ENCODE results near the gene CACNA1H. TPM values are rescaled to one million over a fixed set of nuclear protein-coding genes. Genes with fewer than 3 reads are reported as not detected.
"Not testable (repeated sequence)": the region's sequence is repeated elsewhere in the genome, so short reads cannot be mapped to it uniquely, and the experiment has no call there.

Gene CACNA1H
- total RNA-seq, 2 experiments from 2014 or later = 0.27 to 0.34 TPM

DNA sequence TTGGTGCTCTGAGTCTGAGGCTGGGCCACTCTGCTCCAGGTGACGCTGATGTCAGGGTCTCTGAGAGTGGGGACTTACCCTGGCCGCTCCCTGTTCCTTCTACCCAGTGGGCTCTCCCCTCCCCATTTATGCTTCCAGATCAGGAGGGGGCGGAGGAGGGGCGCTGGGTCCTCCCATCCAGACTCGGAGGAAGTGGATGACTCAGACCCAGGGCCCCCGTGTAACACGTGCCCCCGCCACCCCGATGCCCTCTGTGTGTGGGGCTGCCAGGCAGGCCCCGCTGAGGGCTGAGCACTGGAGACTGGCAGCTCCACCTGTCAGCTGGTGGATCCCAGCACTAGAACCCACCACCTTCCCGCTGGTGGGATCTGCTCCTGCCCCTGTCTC is 77.2 kb downstream of the CACNA1H start, which contains the start of gene TPSB2:
Gene TPSB2, minus strand, starts transcription at position 101 of the 387 bp plus-strand sequence. CDS start 233 bp downstream, outside the sequence.
- H3K27me3 Mint-ChIP-seq; POLR2A ChIA-PET; H3K4me3 Mint-ChIP-seq; intact Hi-C loops (cut with micrococcal nuclease); H3K4me1 Mint-ChIP-seq (ENCODE audit: low read depth); CTCF ChIA-PET; DNase-seq; H3K9me3 Mint-ChIP-seq; ATAC-seq; H3K36me3 Mint-ChIP-seq (ENCODE audit: low read depth); H3K27ac Mint-ChIP-seq: not testable (repeated sequence)

DNA sequence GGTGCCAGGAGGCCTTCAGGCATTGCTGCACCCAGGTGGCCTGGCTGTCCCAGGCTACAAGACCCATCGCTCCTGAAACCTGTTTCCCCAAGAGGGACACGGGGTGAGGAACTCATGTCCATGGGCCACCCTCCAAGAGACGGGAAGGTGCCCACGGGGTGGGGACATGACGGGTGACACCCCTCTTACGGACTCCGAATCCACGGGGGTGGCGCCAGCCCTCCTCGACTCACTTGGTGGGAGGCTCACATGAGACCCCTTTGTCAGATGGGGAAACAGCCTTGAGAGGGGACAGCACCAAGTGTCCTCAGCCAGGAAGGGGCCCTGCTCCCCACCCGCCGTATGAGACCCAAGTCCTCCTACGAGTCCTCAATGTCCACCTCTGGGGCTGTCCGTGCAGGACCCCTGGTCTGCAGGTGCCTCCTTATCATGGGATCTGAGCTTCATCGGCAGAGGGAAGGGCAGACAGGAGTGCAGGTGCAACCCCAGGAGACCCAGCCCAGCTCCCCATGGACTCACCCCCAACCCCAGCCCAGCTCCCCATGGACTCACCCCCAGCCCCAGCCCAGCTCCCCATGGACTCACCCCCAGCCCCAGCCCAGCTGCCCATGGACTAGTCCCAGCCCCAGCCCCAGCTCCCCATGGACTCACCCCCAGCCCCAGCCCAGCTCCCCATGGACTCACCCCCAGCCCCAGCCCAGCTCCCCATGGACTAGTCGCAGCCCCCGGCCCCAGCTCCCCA is 77.7 kb downstream of the CACNA1H start:
- POLR2A ChIA-PET; H3K27me3 Mint-ChIP-seq; H3K36me3 Mint-ChIP-seq (ENCODE audit: low read depth); ATAC-seq; DNase-seq; H3K27ac Mint-ChIP-seq; H3K4me1 Mint-ChIP-seq (ENCODE audit: low read depth); CTCF ChIA-PET; intact Hi-C loops (cut with micrococcal nuclease); H3K9me3 Mint-ChIP-seq; H3K4me3 Mint-ChIP-seq: not testable (repeated sequence)

DNA sequence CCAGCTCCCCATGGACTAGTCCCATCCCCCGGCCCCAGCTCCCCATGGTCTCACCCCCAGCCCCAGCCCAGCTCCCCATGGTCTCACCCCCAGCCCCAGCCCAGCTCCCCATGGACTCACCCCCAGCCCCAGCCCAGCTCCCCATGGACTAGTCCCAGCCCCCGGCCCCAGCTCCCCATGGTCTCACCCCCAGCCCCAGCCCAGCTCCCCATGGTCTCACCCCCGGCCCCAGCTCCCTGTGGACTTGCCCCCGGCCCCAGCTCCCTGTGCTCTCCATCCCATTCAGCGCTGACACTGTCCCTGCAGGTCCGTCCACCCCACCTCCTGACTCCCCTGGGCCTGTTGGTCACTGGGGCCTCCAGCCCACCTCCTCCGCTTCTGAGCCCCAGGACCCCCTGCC is 78.4 kb downstream of the CACNA1H start:
- H3K36me3 Mint-ChIP-seq (ENCODE audit: low read depth); H3K27me3 Mint-ChIP-seq; H3K27ac Mint-ChIP-seq; CTCF ChIA-PET; intact Hi-C loops (cut with micrococcal nuclease); DNase-seq; H3K4me3 Mint-ChIP-seq; ATAC-seq; POLR2A ChIA-PET; H3K4me1 Mint-ChIP-seq (ENCODE audit: low read depth); H3K9me3 Mint-ChIP-seq: not testable (repeated sequence)

DNA sequence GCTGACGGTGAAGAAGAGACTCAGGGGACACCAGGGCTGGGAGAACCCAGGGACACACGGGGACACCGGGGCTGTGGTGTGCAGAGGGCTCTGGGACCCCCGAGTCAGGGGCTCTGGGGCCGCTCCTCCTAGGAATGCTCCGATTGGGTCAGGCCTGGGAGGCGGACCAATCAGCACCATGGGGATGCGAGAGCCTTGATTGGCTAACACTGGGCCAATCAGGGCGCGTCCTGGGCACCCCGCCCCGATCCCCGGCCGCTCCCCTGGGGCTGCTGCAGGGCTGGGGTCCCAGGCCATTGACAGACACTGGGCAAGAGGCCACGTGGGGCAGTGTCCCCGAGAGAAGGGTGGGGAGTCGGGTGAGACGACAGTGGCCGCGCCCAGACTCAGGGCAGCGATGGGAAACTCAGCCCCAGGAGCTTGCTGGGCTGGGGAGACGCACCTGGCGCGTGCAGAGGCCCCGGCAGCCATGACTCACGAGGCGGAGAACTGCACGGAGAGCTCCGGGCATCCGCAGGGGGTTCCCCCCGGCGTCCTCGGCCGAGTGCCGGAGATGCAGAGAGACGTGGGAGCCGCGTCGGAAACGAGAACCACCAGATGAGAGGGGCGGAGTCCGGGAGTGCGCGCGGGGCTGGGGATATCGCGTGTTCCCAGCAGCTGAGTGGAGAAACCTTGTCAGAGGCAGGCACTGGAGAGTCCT is 79.3 kb downstream of the CACNA1H start:
- DNase-seq; H3K36me3 Mint-ChIP-seq (ENCODE audit: low read depth); H3K4me1 Mint-ChIP-seq (ENCODE audit: low read depth); H3K27me3 Mint-ChIP-seq; H3K27ac Mint-ChIP-seq; intact Hi-C loops (cut with micrococcal nuclease); CTCF ChIA-PET; POLR2A ChIA-PET; H3K4me3 Mint-ChIP-seq; H3K9me3 Mint-ChIP-seq: not testable (repeated sequence)
- ATAC-seq = peak; percentile 37

DNA sequence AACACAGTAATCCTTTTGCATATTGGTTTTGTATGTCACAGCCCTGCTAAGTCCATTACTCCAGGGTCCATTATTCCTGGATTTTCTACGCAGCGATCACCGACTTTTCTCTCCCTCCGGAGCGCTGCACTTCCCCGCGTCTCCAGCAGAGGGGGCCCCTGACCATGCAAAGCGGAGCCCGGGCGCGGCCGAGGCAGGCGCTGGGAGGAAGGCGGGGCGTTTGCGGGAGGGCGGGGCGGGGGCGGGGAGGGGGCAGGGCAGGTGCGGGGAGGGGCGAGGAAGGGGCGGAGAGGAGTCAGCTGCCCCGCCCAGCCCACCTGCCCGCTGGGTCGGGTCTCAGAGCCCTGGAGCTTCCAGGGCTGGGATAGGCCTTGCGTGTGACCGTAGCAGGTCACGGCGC is 83.8 kb downstream of the CACNA1H start:
- CTCF ChIA-PET; POLR2A ChIA-PET; H3K4me3 Mint-ChIP-seq; H3K9me3 Mint-ChIP-seq; H3K27ac Mint-ChIP-seq; DNase-seq; intact Hi-C loops (cut with micrococcal nuclease); H3K4me1 Mint-ChIP-seq (ENCODE audit: low read depth); H3K36me3 Mint-ChIP-seq (ENCODE audit: low read depth); H3K27me3 Mint-ChIP-seq: not testable (repeated sequence)
- peak; percentile 97 for ATAC-seq

DNA sequence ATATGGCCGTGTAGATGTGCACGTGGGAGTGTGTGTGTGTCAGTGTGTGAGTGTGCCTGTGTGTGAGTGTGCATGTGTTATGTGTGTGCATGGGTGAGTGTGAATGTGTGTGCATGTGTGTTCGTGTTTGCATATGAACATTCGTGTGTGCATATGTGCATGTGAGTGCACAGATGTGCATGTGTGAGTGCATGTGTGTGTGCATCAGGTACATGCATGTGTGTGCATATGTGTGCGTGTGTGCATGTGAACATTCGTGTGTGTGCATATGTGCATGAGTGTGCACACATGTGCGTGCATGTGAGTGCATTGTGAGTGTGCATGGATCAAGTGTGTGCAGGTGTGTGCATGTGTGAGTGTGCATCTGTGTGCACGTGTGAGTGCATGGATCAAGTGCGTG is 85.1 kb downstream of the CACNA1H start:
- no peak overlapping the region for H3K4me3 Mint-ChIP-seq

DNA sequence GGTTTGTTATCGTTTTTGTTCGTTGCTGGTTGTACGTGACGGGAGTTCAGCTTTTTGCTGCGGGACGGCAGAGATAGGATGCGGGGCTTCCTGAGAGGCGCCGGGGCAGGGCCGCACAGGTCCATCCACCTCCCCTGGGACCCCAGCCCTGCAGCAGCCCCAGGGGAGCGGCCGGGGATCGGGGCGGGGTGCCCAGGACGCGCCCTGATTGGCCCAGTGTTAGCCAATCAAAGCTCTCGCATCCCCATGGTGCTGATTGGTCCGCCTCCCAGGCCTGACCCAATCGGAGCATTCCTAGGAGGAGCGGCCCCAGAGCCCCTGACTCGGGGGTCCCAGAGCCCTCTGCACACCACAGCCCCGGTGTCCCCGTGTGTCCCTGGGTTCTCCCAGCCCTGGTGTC is 86.0 kb downstream of the CACNA1H start:
- DNase-seq; H3K27ac Mint-ChIP-seq; H3K27me3 Mint-ChIP-seq; H3K4me3 Mint-ChIP-seq; H3K4me1 Mint-ChIP-seq (ENCODE audit: low read depth); POLR2A ChIA-PET; intact Hi-C loops (cut with micrococcal nuclease); ATAC-seq; H3K36me3 Mint-ChIP-seq (ENCODE audit: low read depth); H3K9me3 Mint-ChIP-seq: not testable (repeated sequence)
- CTCF ChIA-PET = interaction anchor here (0.9 kb wide), 1 partner anchor 181 kb away, joined by 3 read pairs; no protein-coding TSS in a partner anchor

More for the DNA sequence above, 85.1 kb downstream of the CACNA1H start:
- ATAC-seq (no peak), DNase-seq (no peak)
- Mint-ChIP-seq H3K27ac (no peak overlapping the region), H3K27me3 (no peaks in the 10 kb centered on the region), H3K9me3 (no peaks in the 10 kb centered on the region), H3K36me3 (ENCODE audit: low read depth) (no peaks in the 10 kb centered on the region), H3K4me1 (ENCODE audit: low read depth) (no peaks in the 10 kb centered on the region)
- ChIA-PET CTCF (interaction anchor here (0.9 kb wide), 1 partner anchor 180 kb away, joined by 3 read pairs; no protein-coding TSS in a partner anchor), POLR2A (no interaction called here)
- intact Hi-C loops (cut with micrococcal nuclease) = no loop called here
- TF ChIP-seq, protein P1, sequence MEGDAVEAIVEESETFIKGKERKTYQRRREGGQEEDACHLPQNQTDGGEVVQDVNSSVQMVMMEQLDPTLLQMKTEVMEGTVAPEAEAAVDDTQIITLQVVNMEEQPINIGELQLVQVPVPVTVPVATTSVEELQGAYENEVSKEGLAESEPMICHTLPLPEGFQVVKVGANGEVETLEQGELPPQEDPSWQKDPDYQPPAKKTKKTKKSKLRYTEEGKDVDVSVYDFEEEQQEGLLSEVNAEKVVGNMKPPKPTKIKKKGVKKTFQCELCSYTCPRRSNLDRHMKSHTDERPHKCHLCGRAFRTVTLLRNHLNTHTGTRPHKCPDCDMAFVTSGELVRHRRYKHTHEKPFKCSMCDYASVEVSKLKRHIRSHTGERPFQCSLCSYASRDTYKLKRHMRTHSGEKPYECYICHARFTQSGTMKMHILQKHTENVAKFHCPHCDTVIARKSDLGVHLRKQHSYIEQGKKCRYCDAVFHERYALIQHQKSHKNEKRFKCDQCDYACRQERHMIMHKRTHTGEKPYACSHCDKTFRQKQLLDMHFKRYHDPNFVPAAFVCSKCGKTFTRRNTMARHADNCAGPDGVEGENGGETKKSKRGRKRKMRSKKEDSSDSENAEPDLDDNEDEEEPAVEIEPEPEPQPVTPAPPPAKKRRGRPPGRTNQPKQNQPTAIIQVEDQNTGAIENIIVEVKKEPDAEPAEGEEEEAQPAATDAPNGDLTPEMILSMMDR (IDR thresholded peaks at IDR 0.05) = no peak

DNA sequence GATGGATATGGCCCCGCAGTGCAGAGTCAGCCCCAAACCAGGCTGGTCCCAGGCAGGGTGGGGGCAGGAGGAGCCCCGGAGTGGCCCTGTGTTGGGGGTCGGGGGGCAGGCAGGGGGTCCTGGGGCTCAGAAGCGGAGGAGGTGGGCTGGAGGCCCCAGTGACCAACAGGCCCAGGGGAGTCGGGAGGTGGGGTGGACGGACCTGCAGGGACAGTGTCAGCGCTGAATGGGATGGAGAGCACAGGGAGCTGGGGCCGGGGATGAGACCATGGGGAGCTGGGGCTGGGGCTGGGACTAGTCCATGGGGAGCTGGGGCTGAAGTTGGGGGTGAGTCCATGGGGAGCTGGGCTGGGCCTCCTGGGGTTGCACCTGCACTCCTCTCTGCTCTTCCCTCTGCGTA is 86.7 kb downstream of the CACNA1H start:
- H3K36me3 Mint-ChIP-seq (ENCODE audit: low read depth); CTCF ChIA-PET; H3K9me3 Mint-ChIP-seq; H3K4me1 Mint-ChIP-seq (ENCODE audit: low read depth); DNase-seq; H3K4me3 Mint-ChIP-seq; H3K27ac Mint-ChIP-seq; ATAC-seq; intact Hi-C loops (cut with micrococcal nuclease); H3K27me3 Mint-ChIP-seq; POLR2A ChIA-PET: not testable (repeated sequence)

DNA sequence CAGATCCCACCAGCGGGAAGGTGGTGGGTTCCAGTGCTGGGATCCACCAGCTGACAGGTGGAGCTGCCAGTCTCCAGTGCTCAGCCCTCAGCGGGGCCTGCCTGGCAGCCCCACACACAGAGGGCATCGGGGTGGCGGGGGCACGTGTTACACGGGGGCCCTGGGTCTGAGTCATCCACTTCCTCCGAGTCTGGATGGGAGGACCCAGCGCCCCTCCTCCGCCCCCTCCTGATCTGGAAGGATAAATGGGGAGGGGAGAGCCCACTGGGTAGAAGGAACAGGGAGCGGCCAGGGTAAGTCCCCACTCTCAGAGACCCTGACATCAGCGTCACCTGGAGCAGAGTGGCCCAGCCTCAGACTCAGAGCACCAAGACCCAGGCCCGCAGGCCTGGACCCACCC is 87.5 kb downstream of the CACNA1H start, which contains the start of gene TPSAB1:
Gene TPSAB1, plus strand, starts transcription at position 270 of the 400 bp plus-strand sequence. CDS start 234 bp downstream, outside the sequence.
- H3K4me1 Mint-ChIP-seq (ENCODE audit: low read depth); intact Hi-C loops (cut with micrococcal nuclease); H3K36me3 Mint-ChIP-seq (ENCODE audit: low read depth); H3K27ac Mint-ChIP-seq; H3K4me3 Mint-ChIP-seq; H3K9me3 Mint-ChIP-seq; CTCF ChIA-PET; H3K27me3 Mint-ChIP-seq; DNase-seq; ATAC-seq; POLR2A ChIA-PET: not testable (repeated sequence)

DNA sequence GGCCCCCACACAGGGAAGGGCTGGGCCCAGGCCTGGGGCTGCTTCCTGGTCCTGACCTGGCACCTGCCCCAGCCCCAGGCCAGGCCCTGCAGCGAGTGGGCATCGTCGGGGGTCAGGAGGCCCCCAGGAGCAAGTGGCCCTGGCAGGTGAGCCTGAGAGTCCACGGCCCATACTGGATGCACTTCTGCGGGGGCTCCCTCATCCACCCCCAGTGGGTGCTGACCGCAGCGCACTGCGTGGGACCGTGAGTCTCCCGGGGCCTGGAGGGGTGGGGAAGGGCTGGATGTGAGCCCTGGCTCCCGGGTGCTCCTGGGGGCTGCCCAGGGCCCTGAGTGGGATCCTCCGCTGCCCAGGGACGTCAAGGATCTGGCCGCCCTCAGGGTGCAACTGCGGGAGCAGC is 88.2 kb downstream of the CACNA1H start:
- H3K27ac Mint-ChIP-seq; DNase-seq; CTCF ChIA-PET; H3K27me3 Mint-ChIP-seq; H3K36me3 Mint-ChIP-seq (ENCODE audit: low read depth); H3K4me1 Mint-ChIP-seq (ENCODE audit: low read depth); intact Hi-C loops (cut with micrococcal nuclease); ATAC-seq; POLR2A ChIA-PET; H3K4me3 Mint-ChIP-seq; H3K9me3 Mint-ChIP-seq: not testable (repeated sequence)

DNA sequence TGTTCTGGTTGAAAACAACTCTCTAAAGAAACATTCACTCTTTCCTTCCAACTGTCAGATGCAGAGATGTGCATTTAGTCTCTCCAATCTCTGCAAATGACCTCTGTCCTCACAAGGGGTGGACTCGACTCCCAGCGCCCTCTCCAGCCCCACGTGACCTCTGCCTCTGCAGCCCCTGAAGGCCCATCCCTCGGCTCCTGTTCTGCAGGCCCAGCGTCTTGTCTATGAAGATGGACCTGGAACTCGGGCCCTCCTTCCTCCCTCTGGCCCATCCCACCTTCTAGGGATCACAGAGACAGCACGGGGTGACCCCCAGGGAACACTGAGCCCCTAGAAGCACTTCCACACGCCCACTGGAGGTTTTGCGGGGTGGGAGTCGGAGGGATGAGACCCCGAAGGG is 90.5 kb downstream of the CACNA1H start:
- H3K4me1 Mint-ChIP-seq (ENCODE audit: low read depth); ATAC-seq; POLR2A ChIA-PET; CTCF ChIA-PET; intact Hi-C loops (cut with micrococcal nuclease); H3K36me3 Mint-ChIP-seq (ENCODE audit: low read depth); H3K27ac Mint-ChIP-seq; H3K9me3 Mint-ChIP-seq; DNase-seq; H3K4me3 Mint-ChIP-seq; H3K27me3 Mint-ChIP-seq: not testable (repeated sequence)

Data from activated CD8-positive, alpha-beta T cell treated with anti-CD3 and anti-CD28 coated beads for 36 hours (primary cell).